CD8-positive, alpha-beta memory T cell (primary cell): Measurements from ENCODE around the gene CLN5. TPM values are rescaled to one million over a fixed set of nuclear protein-coding genes. Genes with fewer than 3 reads are reported as not detected.
A peak's percentile ranks its signal among the peaks of the same experiment; 100 is the strongest.

Experiments
- CTCF ChIA-PET: fragments of 350-600 bp; sonication (Branson Sonifier 250); formaldehyde crosslinking; loops from one replicate; lab custom pipeline; 2021; ENCODE audit warnings: antibody characterized with exemption; lab: Charles Lee
- POLR2A ChIA-PET: fragments of 350-600 bp; sonication (Branson Sonifier 250); formaldehyde crosslinking; loops from one replicate; lab custom pipeline; 2021; ENCODE audit warnings: antibody characterized with exemption; lab: Charles Lee
- DNase-seq, 5 donors: peaks; one replicate each; pipeline versions ENCODE4 v3.0.0 to v3.0.0-alpha.2; 2020 to 2022; ENCODE audit warnings: mixed read lengths in 1 of 5
- H3K27ac ChIP-seq: one replicate; pipeline ENCODE4 v1.7.0; 2013; ENCODE audit warnings: low read depth, mild to moderate bottlenecking, low read length, moderate library complexity
- H3K27me3 ChIP-seq: 2 replicates; pipeline ENCODE4 v1.7.0; 2013; ENCODE audit warnings: low read length, mild to moderate bottlenecking; ENCODE audit not compliant: insufficient read depth, poor library complexity, severe bottlenecking
- H3K36me3 ChIP-seq: 2 replicates; pipeline ENCODE4 v1.7.0; 2013; ENCODE audit warnings: mild to moderate bottlenecking, low read length, moderate library complexity; ENCODE audit not compliant: insufficient read depth
- H3K4me1 ChIP-seq: 2 replicates; pipeline ENCODE4 v1.7.0; 2013; ENCODE audit warnings: mild to moderate bottlenecking, low read length, moderate library complexity; ENCODE audit not compliant: insufficient read depth
- H3K4me3 ChIP-seq: 2 replicates; pipeline ENCODE4 v1.7.0; 2013; ENCODE audit warnings: mild to moderate bottlenecking, low read length
- H3K9me3 ChIP-seq: 2 replicates; pipeline ENCODE4 v1.7.0; 2013; ENCODE audit warnings: mild to moderate bottlenecking, low read length
- H3K27ac Mint-ChIP-seq, 8 donors: one replicate each; pipeline ENCODE4 v1.8.0; 2020 to 2021; ENCODE audit warnings: mixed read lengths in 8 of 8, mild to moderate bottlenecking in 6 of 8, inconsistent platforms in 3 of 8, moderate library complexity in 3 of 8
- H3K27me3 Mint-ChIP-seq, 2 donors: one replicate each; pipeline ENCODE4 v1.8.0; 2020 to 2021; ENCODE audit warnings: mixed read lengths in 2 of 2, mild to moderate bottlenecking in 1 of 2, moderate library complexity in 1 of 2
- H3K36me3 Mint-ChIP-seq, 3 donors: one replicate each; pipeline ENCODE4 v1.8.0; 2020 to 2021; ENCODE audit warnings: mixed read lengths in 3 of 3, inconsistent platforms in 1 of 3, mild to moderate bottlenecking in 1 of 3
- H3K4me1 Mint-ChIP-seq, 3 donors: one replicate each; pipeline ENCODE4 v1.8.0; 2020 to 2021; ENCODE audit warnings: mixed read lengths in 3 of 3, inconsistent platforms in 1 of 3, mild to moderate bottlenecking in 1 of 3
- H3K4me3 Mint-ChIP-seq, 7 donors: one replicate each; pipeline ENCODE4 v1.8.0; 2020 to 2021; ENCODE audit warnings: mixed read lengths in 7 of 7, mild to moderate bottlenecking in 6 of 7, moderate library complexity in 4 of 7, inconsistent platforms in 2 of 7
- H3K9me3 Mint-ChIP-seq, 5 donors: one replicate each; pipeline ENCODE4 v1.8.0; 2020 to 2022; ENCODE audit warnings: mixed read lengths in 5 of 5, mild to moderate bottlenecking in 3 of 5, moderate library complexity in 2 of 5, inconsistent platforms in 1 of 5
- polyA plus RNA-seq: library from polyadenylated mRNA; unstranded; fragments of 300-500 nt; fragmentation: Illumina TruSeq; gene quantifications from one replicate; pipeline ENCODE4 v1.2.3, GENCODE V29; 2021
- total RNA-seq, 2 experiments: library from RNA; stranded (reverse); gene quantifications; one replicate each; pipeline ENCODE4 v1.2.3, GENCODE V29; 2021

The CLN5 gene
- total and polyA plus RNA-seq, 3 experiments from 2014 or later = 12.0 to 15.9 (median 14.0) TPM

GRCh38 chr13:77034881-77035280, 43.0 kb downstream of the CLN5 start:
- Mint-ChIP-seq H3K27ac (no peak overlapping the region), H3K9me3 (no peaks in the 10 kb centered on the region), H3K4me1 (no peaks in the 10 kb centered on the region), H3K36me3 (peaks cover 0 to 4% (median 0%) of the 10 kb centered on the region in 3 donors), H3K27me3 (peaks cover 5 to 10% of the 10 kb centered on the region in 2 donors), H3K4me3 (no peak overlapping the region)
- Histone ChIP-seq H3K27me3 (no peaks in the 10 kb centered on the region), H3K4me1 (no peaks in the 10 kb centered on the region), H3K9me3 (no peaks in the 10 kb centered on the region), H3K36me3 (no peaks in the 10 kb centered on the region), H3K27ac (no peak overlapping the region), H3K4me3 (no peak overlapping the region)
- no peak for DNase-seq
- CTCF ChIA-PET = interaction anchor here (1.5 kb wide), 1 partner anchor 662 kb away, joined by 3 read pairs; no protein-coding TSS in a partner anchor
- POLR2A ChIA-PET = no interaction called here

GRCh38 chr13:77036279-77036678, 44.4 kb downstream of the CLN5 start:
- Histone ChIP-seq H3K27me3 (no peaks in the 10 kb centered on the region), H3K27ac (no peak overlapping the region), H3K9me3 (no peaks in the 10 kb centered on the region), H3K4me3 (no peak overlapping the region), H3K36me3 (no peaks in the 10 kb centered on the region), H3K4me1 (no peaks in the 10 kb centered on the region)
- Mint-ChIP-seq H3K4me1 (peaks cover 0 to 1% (median 0%) of the 10 kb centered on the region in 3 donors), H3K36me3 (peaks cover 0 to 4% (median 0%) of the 10 kb centered on the region in 3 donors), H3K9me3 (no peaks in the 10 kb centered on the region), H3K4me3 (no peak overlapping the region), H3K27me3 (peaks cover 4 to 10% of the 10 kb centered on the region in 2 donors), H3K27ac (no peak overlapping the region)
- DNase-seq = no peak
- ChIA-PET POLR2A (no interaction called here), CTCF (no interaction called here)

- ChIA-PET CTCF (no interaction called here), POLR2A (no interaction called here)
- H3K27me3 Mint-ChIP-seq = peaks cover 0 to 1% of the 10 kb centered on the region in 2 donors
These were observed 47.1 kb downstream of the CLN5 start for GRCh38 chr13:77038907-77039480.

GRCh38 chr13:77040076-77040475, 48.2 kb downstream of the CLN5 start:
- CTCF ChIA-PET = no interaction called here
- H3K27me3 Mint-ChIP-seq = no peaks in the 10 kb centered on the region
- Histone ChIP-seq H3K9me3 (no peaks in the 10 kb centered on the region), H3K36me3 (no peaks in the 10 kb centered on the region), H3K4me3 (no peak overlapping the region), H3K27ac (no peak overlapping the region), H3K4me1 (no peaks in the 10 kb centered on the region), H3K27me3 (no peaks in the 10 kb centered on the region)
- POLR2A ChIA-PET = no interaction called here
- H3K9me3 Mint-ChIP-seq = no peaks in the 10 kb centered on the region
- H3K27ac Mint-ChIP-seq = no peak overlapping the region
- H3K36me3 Mint-ChIP-seq = peaks cover 0 to 9% (median 3%) of the 10 kb centered on the region in 3 donors
- no peak for DNase-seq
- no peak overlapping the region for H3K4me3 Mint-ChIP-seq
- H3K4me1 Mint-ChIP-seq = peaks cover 0 to 3% (median 1%) of the 10 kb centered on the region in 3 donors

More at GRCh38 chr13:77038907-77039480, 47.1 kb downstream of the CLN5 start:
- Histone ChIP-seq H3K4me1 (no peaks in the 10 kb centered on the region), H3K27me3 (no peaks in the 10 kb centered on the region), H3K27ac (no peak overlapping the region), H3K36me3 (no peaks in the 10 kb centered on the region), H3K9me3 (no peaks in the 10 kb centered on the region), H3K4me3 (no peak overlapping the region)
- Mint-ChIP-seq H3K36me3 (peaks cover 0 to 3% (median 1%) of the 10 kb centered on the region in 3 donors), H3K27ac (no peak overlapping the region), H3K4me3 (no peak overlapping the region), H3K9me3 (no peaks in the 10 kb centered on the region), H3K4me1 (peaks cover 0 to 3% (median 1%) of the 10 kb centered on the region in 3 donors)
- DNase-seq = no peak

- ChIA-PET CTCF (interaction anchor here (1.4 kb wide), 1 partner anchor 41 kb away, joined by 3 read pairs; no protein-coding TSS in a partner anchor), POLR2A (no interaction called here)
- Histone ChIP-seq H3K9me3 (no peaks in the 10 kb centered on the region), H3K4me1 (no peaks in the 10 kb centered on the region), H3K36me3 (no peaks in the 10 kb centered on the region), H3K27me3 (no peaks in the 10 kb centered on the region), H3K4me3 (no peak overlapping the region), H3K27ac (no peak overlapping the region)
- peaks cover 0 to 14% (median 3%) of the 10 kb centered on the region in 3 donors for H3K36me3 Mint-ChIP-seq
- no peaks in the 10 kb centered on the region for H3K27me3 Mint-ChIP-seq
- no peaks in the 10 kb centered on the region for H3K9me3 Mint-ChIP-seq
- peaks cover 0 to 3% (median 1%) of the 10 kb centered on the region in 3 donors for H3K4me1 Mint-ChIP-seq
- H3K27ac Mint-ChIP-seq = no peak overlapping the region
- no peak for DNase-seq
- no peak overlapping the region for H3K4me3 Mint-ChIP-seq
These were observed 49.0 kb downstream of the CLN5 start for GRCh38 chr13:77040835-77041234.

GRCh38 chr13:77042566-77043177, 50.8 kb downstream of the CLN5 start:
- Mint-ChIP-seq H3K4me3 (no peak overlapping the region), H3K4me1 (peaks cover 0 to 3% (median 1%) of the 10 kb centered on the region in 3 donors), H3K27ac (peak overlapping the region in 1 of 8 donors; percentile 54), H3K36me3 (peaks cover 0 to 30% (median 10%) of the 10 kb centered on the region in 3 donors), H3K9me3 (no peaks in the 10 kb centered on the region), H3K27me3 (no peaks in the 10 kb centered on the region)
- H3K4me3 ChIP-seq = no peak overlapping the region
- ChIA-PET POLR2A (interaction anchor here (1.0 to 1.4 kb wide), 2 partner anchors 14 to 16 kb away, joined by 4 to 5 read pairs; partner anchors contain the start of gene FBXL3), CTCF (interaction anchor here (1.4 kb wide), 1 partner anchor 43 kb away, joined by 3 read pairs; no protein-coding TSS in a partner anchor)
- no peaks in the 10 kb centered on the region for H3K9me3 ChIP-seq
- H3K4me1 ChIP-seq = no peaks in the 10 kb centered on the region
- no peak for DNase-seq
- no peaks in the 10 kb centered on the region for H3K27me3 ChIP-seq
- H3K36me3 ChIP-seq = peaks cover 5% of the 10 kb centered on the region
- H3K27ac ChIP-seq = no peak overlapping the region

- Histone ChIP-seq H3K36me3 (peaks cover 33% of the 10 kb centered on the region), H3K4me3 (no peak overlapping the region), H3K9me3 (no peaks in the 10 kb centered on the region), H3K27me3 (no peaks in the 10 kb centered on the region), H3K27ac (no peak overlapping the region), H3K4me1 (no peaks in the 10 kb centered on the region)
- CTCF ChIA-PET = no interaction called here
- DNase-seq = no peak
- no peak overlapping the region for H3K4me3 Mint-ChIP-seq
- POLR2A ChIA-PET = no interaction called here
- no peak overlapping the region for H3K27ac Mint-ChIP-seq
- peaks cover 16 to 74% (median 24%) of the 10 kb centered on the region in 3 donors for H3K36me3 Mint-ChIP-seq
- no peaks in the 10 kb centered on the region for H3K27me3 Mint-ChIP-seq
- no peaks in the 10 kb centered on the region for H3K9me3 Mint-ChIP-seq
- peaks cover 0 to 3% (median 0%) of the 10 kb centered on the region in 3 donors for H3K4me1 Mint-ChIP-seq
These were observed 55.9 kb downstream of the CLN5 start for GRCh38 chr13:77047649-77048343.

GRCh38 chr13:77048681-77049080, 56.8 kb downstream of the CLN5 start:
- no peak overlapping the region for H3K27ac ChIP-seq
- Mint-ChIP-seq H3K27me3 (no peaks in the 10 kb centered on the region), H3K27ac (peak overlapping the region in 5 of 8 donors; percentile 29 to 77 (median 33)), H3K4me1 (no peaks in the 10 kb centered on the region), H3K36me3 (peaks cover 16 to 79% (median 24%) of the 10 kb centered on the region in 3 donors), H3K9me3 (no peaks in the 10 kb centered on the region), H3K4me3 (no peak overlapping the region)
- no peak for DNase-seq
- no peaks in the 10 kb centered on the region for H3K9me3 ChIP-seq
- ChIA-PET POLR2A (no interaction called here), CTCF (no interaction called here)
- H3K27me3 ChIP-seq = no peaks in the 10 kb centered on the region
- no peak overlapping the region for H3K4me3 ChIP-seq
- no peaks in the 10 kb centered on the region for H3K4me1 ChIP-seq
- H3K36me3 ChIP-seq = peaks cover 36% of the 10 kb centered on the region
